ENCODE results near the gene DGKG.

DGKG gene

GRCh38 chr3:186268616-186269448 lies 93.2 kb downstream of the DGKG start:
- no peak for DNase-seq

- DNase-seq = no peak
Measured at GRCh38 chr3:186267758-186268157, 94.3 kb downstream of the DGKG start.

GRCh38 chr3:186264608-186265400 lies 97.2 kb downstream of the DGKG start:
- no peak for DNase-seq

GRCh38 chr3:186261638-186262037 lies 100.4 kb downstream of the DGKG start:
- DNase-seq = no peak

GRCh38 chr3:186260726-186261125 lies 101.3 kb downstream of the DGKG start:
- DNase-seq = no peak

GRCh38 chr3:186259612-186260383 lies 102.2 kb downstream of the DGKG start:
- peak; percentile 71 for DNase-seq

DNA sequence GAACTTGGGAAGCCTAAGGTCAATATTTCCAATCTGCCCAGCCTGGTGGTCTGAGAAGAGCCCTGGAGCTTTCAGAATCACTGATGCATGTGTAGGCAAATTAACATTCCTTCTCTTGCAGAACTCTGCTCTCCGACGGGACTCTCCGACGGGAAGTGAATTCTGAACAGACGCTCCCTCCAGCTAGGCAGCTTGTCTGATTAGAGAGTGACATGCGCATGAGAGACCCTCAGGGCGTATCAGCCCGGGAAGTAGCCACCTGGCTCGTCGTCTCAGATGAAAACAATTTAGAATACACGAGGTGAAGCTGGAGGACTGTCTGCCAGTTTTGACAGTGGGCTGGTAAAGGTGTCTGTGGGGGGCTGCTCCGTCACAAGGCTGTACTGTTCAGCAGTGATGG lies 103.1 kb downstream of the DGKG start:
- no peak for DNase-seq

DNA sequence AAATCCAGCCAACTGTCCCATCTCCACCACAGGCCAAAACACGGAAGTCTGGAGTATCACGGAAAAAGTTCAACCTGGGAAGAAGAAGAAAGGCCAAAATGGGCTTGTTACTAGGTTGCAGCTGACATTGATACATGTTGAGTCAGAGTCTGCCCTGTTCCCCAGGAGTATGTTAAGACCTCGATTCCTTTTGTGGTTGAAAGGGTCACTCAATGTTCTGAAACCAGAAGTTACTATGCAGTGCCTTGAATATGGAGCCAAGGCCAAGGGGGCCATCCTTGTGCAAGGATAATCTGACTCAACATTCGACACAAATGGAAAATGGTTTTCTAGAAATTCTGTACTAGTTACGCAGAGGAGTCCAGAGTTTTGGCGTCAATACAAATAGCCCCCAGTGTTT lies 104.2 kb downstream of the DGKG start:
- DNase-seq = no peak

GRCh38 chr3:186255703-186256331 lies 106.2 kb downstream of the DGKG start:
- DNase-seq = peak; percentile 43

- peak; percentile 51 for DNase-seq
Measured at GRCh38 chr3:186254676-186255650, 107.1 kb downstream of the DGKG start.

GRCh38 chr3:186251948-186252619 lies 110.0 kb downstream of the DGKG start:
- DNase-seq = no peak

- DNase-seq = no peak
Measured at GRCh38 chr3:186248850-186249249, 113.2 kb downstream of the DGKG start.

- no peak for DNase-seq
Measured at GRCh38 chr3:186247821-186248814, 113.9 kb downstream of the DGKG start.

DNA sequence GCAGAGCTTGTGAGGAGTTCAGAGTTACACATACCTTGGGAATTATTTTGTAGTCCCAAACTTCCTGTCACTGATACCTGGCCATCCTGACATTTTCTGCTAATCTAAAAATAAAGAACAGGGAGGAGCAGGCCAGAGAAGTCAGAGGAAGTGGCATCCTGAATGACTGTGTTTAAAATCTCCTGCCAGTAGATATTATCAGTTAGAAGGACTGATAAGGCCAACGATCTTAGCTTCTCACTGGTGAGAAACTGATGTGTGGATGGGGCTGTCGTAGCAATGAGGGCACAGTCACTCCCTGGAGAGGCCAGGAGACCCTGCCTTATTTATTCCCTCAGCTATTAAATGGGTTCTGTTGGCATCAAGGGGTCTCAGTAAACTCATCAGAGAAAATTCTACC lies 115.1 kb downstream of the DGKG start:
- no peak for DNase-seq

DNA sequence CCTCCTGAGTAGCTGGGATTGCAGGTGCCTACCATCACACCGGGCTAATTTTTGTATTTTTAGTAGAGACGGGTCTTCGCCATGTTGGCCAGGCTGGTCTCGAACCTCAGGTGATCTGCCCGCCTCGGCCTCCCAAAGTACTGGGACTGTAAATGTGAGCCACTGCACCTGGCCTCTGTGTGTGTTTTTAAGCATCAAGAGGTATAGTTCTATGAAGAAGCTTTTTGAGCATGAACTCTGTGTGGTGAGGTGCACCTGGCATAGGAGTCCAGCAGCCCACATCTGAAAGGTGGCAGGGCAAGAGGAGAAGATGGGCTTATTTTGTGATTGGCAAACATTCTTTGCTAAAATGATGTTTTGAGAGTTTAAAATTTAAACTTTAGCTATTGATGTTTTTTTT lies 118.0 kb downstream of the DGKG start:
- no peak for DNase-seq

DNA sequence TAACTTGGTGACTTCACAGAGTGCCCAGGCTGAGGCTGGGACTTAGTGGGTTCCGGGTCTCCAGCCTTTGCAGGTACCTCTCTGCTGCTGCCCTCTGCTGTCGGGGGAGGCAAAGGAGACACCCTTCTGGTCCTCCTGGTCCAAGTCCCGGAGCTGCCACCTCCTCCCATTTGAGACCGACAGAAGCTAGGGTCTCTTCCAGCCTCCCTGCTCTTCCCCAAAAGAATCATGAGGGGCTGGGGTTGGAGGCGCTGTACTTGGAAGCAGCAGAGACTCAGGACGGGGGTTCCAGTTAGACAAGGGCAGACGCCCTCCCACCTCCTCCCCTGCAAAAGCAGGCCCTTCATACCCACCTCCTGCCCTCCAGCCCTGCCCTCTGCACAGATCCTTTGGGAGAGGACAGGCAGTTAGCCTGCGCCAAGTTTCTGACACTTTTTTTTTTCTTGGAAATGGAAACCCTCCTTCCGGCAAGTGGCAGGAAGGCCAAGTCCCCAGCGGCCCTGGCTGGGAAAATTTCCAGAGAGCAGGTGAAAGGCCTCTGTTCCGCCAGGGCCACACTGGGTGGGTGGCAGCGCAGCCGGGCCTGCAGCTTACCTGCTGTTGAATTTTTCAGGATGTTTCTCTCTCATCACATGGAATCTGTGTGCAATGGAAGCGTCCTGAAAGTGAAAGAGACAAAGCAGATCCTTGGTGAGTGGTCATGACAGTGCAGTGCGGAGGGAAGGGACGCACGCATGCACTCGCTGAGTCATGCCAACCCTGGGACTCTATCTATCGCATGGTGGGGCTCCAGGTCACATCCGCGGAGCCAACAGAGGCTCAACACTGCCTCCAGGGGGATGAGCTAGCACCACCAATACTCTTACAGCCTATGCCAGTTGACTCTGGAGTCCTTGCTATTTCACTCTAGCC lies 119.9 kb downstream of the DGKG start:
- peak; percentile 35 for DNase-seq

DNA sequence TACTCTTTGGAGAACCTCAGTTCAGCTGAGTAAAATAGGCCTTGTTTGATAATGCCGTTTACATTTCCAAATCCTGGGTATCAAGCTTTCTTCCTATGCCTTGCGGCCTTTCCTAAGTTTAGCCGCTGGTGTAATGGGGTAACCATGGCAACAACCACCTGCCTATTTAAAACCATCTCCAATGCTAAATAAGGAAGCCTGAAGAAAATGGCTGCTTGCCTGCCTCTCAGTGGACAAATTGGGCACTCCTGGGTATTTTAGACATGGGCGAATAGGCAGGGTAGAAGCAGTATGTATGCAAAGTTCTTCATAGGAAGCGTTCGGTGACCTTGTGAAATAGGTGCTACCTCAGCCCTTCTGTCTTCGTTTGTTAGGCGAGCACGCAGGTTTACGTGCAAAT lies 122.7 kb downstream of the DGKG start:
- no peak for DNase-seq

GRCh38 chr3:186237915-186238314 lies 124.1 kb downstream of the DGKG start:
- no peak for DNase-seq
